RWPE2 (cell line): Measurements from ENCODE around the gene NKIRAS1.

Experiments
- ATAC-seq: fragments of 200-7000 bp; cut with Tn5 transposase; 3 replicates; pipeline ENCODE4 v1.9.1; 2021; ENCODE audit warnings: low read depth
- DNase-seq: peaks from one replicate; pipeline ENCODE4 v3.0.0-alpha.2; 2020; ENCODE audit warnings: low spot score
- H3K27ac ChIP-seq: fragments of 450-650 bp; 2 replicates; pipeline ENCODE4 v1.5.1; 2017; ENCODE audit warnings: mild to moderate bottlenecking; ENCODE audit not compliant: poor library complexity, severe bottlenecking
- H3K27me3 ChIP-seq: fragments of 250-450 bp; sonication (Bioruptor Pico); 2 replicates; pipeline ENCODE4 v1.5.1; 2021; ENCODE audit warnings: mild to moderate bottlenecking, moderate library complexity; ENCODE audit not compliant: insufficient read depth, poor library complexity, severe bottlenecking
- H3K36me3 ChIP-seq: fragments of 250-450 bp; sonication (Bioruptor Pico); 2 replicates; pipeline ENCODE4 v1.5.1; 2020; ENCODE audit warnings: low read depth, mild to moderate bottlenecking, moderate library complexity
- H3K4me1 ChIP-seq: fragments of 250-450 bp; sonication (Bioruptor Pico); 2 replicates; pipeline ENCODE4 v1.5.1; 2021; ENCODE audit warnings: mild to moderate bottlenecking, moderate library complexity; ENCODE audit not compliant: insufficient read depth, poor library complexity, severe bottlenecking
- H3K4me3 ChIP-seq: fragments of 250-450 bp; sonication (Bioruptor Pico); 2 replicates; pipeline ENCODE4 v1.5.1; 2021; ENCODE audit warnings: mild to moderate bottlenecking, moderate library complexity; ENCODE audit not compliant: severe bottlenecking
- H3K9me3 ChIP-seq: fragments of 250-450 bp; sonication (Bioruptor Pico); 2 replicates; pipeline ENCODE4 v1.5.1; 2021; ENCODE audit warnings: mild to moderate bottlenecking, moderate library complexity; ENCODE audit not compliant: severe bottlenecking
- CTCF ChIP-seq: fragments of 450-650 bp; IDR thresholded peaks from one replicate; pipeline ENCODE4 v1.5.1; 2017; ENCODE audit warnings: mild to moderate bottlenecking, moderate library complexity; ENCODE audit not compliant: poor library complexity, severe bottlenecking

Gene NKIRAS1

GRCh38 chr3:23864931-23865330 is 51.9 kb downstream of the NKIRAS1 start:
- no peak for DNase-seq
- H3K36me3 ChIP-seq: peaks cover 6% of the 10 kb centered on the region; the same call in 1 of the 2 replicates
- no peak overlapping the region for H3K4me3 ChIP-seq
- no peaks in the 10 kb centered on the region for H3K27me3 ChIP-seq
- H3K27ac ChIP-seq: no peak overlapping the region
- TF ChIP-seq CTCF: no peak
- no peak for ATAC-seq
- no peaks in the 10 kb centered on the region for H3K4me1 ChIP-seq
- no peaks in the 10 kb centered on the region for H3K9me3 ChIP-seq

GRCh38 chr3:23863060-23863459 is 53.7 kb downstream of the NKIRAS1 start:
- no peaks in the 10 kb centered on the region for H3K9me3 ChIP-seq
- no peak for TF ChIP-seq CTCF
- H3K4me3 ChIP-seq: no peak overlapping the region
- no peak overlapping the region for H3K27ac ChIP-seq
- ATAC-seq: no peak
- no peaks in the 10 kb centered on the region for H3K27me3 ChIP-seq
- DNase-seq: no peak
- peaks cover 12% of the 10 kb centered on the region for H3K4me1 ChIP-seq
- peaks cover 6% of the 10 kb centered on the region; the same call in 1 of the 2 replicates for H3K36me3 ChIP-seq

GRCh38 chr3:23861689-23862088 is 55.1 kb downstream of the NKIRAS1 start:
- Histone ChIP-seq H3K4me1 (peaks cover 12% of the 10 kb centered on the region), H3K27ac (no peak overlapping the region), H3K27me3 (no peaks in the 10 kb centered on the region), H3K36me3 (peaks cover 6% of the 10 kb centered on the region; the same call in 1 of the 2 replicates), H3K4me3 (no peak overlapping the region), H3K9me3 (no peaks in the 10 kb centered on the region)
- ATAC-seq (no peak), DNase-seq (no peak)
- no peak for TF ChIP-seq CTCF

- ATAC-seq (no peak), DNase-seq (no peak)
- Histone ChIP-seq H3K9me3 (no peaks in the 10 kb centered on the region), H3K27ac (no peak overlapping the region), H3K27me3 (no peaks in the 10 kb centered on the region), H3K4me1 (peaks cover 12% of the 10 kb centered on the region), H3K36me3 (peaks cover 6% of the 10 kb centered on the region; the same call in 1 of the 2 replicates), H3K4me3 (no peak overlapping the region)
- no peak for TF ChIP-seq CTCF
Observed at GRCh38 chr3:23859839-23860382, 56.9 kb downstream of the NKIRAS1 start.

GRCh38 chr3:23859012-23859743 is 57.6 kb downstream of the NKIRAS1 start:
- no peaks in the 10 kb centered on the region for H3K27me3 ChIP-seq
- no peak overlapping the region for H3K27ac ChIP-seq
- no peak for DNase-seq
- H3K36me3 ChIP-seq: 0 out of 2 replicates have a peak, but pooled peaks cover under 1% of the 10 kb centered on the region
- H3K4me3 ChIP-seq: no peak overlapping the region
- peaks cover 12% of the 10 kb centered on the region for H3K4me1 ChIP-seq
- peak; percentile 88 for ATAC-seq
- TF ChIP-seq CTCF: no peak
- no peaks in the 10 kb centered on the region for H3K9me3 ChIP-seq
